ENCODE results near the gene ZNF45. TPM values are rescaled to one million over a fixed set of nuclear protein-coding genes. Genes with fewer than 3 reads are reported as not detected.
"Not testable (repeated sequence)": the region's sequence is repeated elsewhere in the genome, so short reads cannot be mapped to it uniquely, and the experiment has no call there.

Gene ZNF45
- total and polyA plus RNA-seq, 12 donors = 5.8 to 22.4 (median 15.5) TPM

- intact Hi-C loops (cut with DNase I) = no loop called here
- Histone ChIP-seq H3K9me3 (replicated peaks in 1 of 3) (peaks cover 5 to 74% (median 16%) of the 10 kb centered on the region in 3 donors), H3K27ac (no peak overlapping the region), H3K27me3 (no peaks in the 10 kb centered on the region), H3K4me1 (replicated peaks in 1 of 2) (no peaks in the 10 kb centered on the region), H3K36me3 (replicated peaks in 1 of 2) (no peaks in the 10 kb centered on the region), H3K4me3 (no peak overlapping the region)
- TF ChIP-seq POLR2A (IDR thresholded peaks at IDR 0.05) = no peak
- TF ChIP-seq, protein P1, sequence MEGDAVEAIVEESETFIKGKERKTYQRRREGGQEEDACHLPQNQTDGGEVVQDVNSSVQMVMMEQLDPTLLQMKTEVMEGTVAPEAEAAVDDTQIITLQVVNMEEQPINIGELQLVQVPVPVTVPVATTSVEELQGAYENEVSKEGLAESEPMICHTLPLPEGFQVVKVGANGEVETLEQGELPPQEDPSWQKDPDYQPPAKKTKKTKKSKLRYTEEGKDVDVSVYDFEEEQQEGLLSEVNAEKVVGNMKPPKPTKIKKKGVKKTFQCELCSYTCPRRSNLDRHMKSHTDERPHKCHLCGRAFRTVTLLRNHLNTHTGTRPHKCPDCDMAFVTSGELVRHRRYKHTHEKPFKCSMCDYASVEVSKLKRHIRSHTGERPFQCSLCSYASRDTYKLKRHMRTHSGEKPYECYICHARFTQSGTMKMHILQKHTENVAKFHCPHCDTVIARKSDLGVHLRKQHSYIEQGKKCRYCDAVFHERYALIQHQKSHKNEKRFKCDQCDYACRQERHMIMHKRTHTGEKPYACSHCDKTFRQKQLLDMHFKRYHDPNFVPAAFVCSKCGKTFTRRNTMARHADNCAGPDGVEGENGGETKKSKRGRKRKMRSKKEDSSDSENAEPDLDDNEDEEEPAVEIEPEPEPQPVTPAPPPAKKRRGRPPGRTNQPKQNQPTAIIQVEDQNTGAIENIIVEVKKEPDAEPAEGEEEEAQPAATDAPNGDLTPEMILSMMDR (IDR thresholded peaks at IDR 0.05) = no peak
- DNase-seq = no peak
- 82 to 92% (median 89%) methylated on average over 5 of the region's 5 CpGs for WGBS, 4 donors
Measured at GRCh38 chr19:43880483-43880882, 54.6 kb downstream of the ZNF45 start.

DNA sequence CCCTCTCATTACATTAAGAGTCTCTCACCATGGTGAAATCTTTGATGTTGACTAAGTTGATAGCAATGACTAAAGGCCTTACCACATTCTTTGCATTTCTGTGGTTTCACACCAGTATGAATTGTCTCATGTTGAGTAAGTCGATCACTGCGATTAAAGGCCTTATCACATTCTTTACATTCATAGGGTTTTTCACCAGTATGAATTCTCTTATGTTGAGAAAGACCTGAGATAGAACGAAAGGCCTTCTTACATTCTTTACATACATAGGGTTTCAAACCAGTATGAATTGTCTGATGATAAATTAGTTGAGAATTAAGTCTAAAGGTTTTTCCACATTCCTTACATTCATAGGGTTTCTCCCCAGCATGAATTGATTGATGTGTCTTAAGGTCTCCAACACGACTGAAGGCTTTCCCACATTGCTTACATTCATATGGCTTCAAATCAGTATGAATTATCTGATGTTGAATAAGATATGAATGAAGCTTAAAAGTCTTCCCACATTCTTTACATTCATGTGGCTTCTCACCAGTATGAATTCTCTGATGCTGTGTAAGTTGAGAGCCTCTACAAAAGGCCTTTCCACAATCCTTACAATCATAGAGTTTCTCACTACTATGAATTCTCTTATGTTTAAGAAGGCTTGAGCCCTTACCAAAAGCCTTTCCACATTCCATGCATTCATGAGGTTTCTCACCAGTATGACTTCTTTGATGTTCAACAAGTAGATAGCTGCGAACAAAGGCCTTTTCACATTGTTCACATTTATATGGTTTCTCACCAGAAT, 62.3 kb downstream of the ZNF45 start:
- H3K27me3 ChIP-seq = no peaks in the 10 kb centered on the region
- peaks cover 3 to 86% (median 60%) of the 10 kb centered on the region in 3 donors for H3K9me3 ChIP-seq (replicated peaks in 1 of 3)
- H3K4me3 ChIP-seq = no peak overlapping the region
- DNase-seq = no peak
- H3K36me3 ChIP-seq (replicated peaks in 1 of 2) = no peaks in the 10 kb centered on the region
- no peak overlapping the region for H3K27ac ChIP-seq
- intact Hi-C loops (cut with DNase I) = no loop called here
- H3K4me1 ChIP-seq (replicated peaks in 1 of 2) = no peaks in the 10 kb centered on the region
- 90 to 94% (median 92%) methylated on average over 5 of the region's 5 CpGs for WGBS, 4 donors
- TF ChIP-seq, protein P1 (IDR thresholded peaks at IDR 0.05) = no peak
- no peak for TF ChIP-seq POLR2A (IDR thresholded peaks at IDR 0.05)

DNA sequence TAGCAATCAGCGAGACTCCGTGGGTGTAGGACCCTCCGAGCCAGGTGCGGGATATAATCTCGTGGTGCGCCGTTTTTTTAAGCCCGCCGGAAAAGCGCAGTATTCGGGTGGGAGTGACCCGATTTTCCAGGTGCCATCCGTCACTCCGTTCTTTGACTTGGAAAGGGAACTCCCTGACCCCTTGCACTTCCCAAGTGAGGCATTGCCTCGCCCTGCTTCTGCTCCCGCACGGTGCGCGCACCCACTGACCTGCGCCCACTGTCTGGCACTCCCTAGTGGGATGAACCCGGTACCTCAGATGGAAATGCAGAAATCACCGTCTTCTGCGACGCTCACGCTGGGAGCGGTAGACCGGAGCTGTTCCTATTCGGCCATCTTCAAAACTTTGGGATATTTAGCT, 68.2 kb downstream of the ZNF45 start:
- H3K4me3 ChIP-seq; intact Hi-C loops (cut with DNase I); H3K27me3 ChIP-seq; H3K36me3 ChIP-seq (replicated peaks in 1 of 2); DNase-seq; H3K4me1 ChIP-seq (replicated peaks in 1 of 2); H3K27ac ChIP-seq: not testable (repeated sequence)
- peaks cover 3 to 63% (median 23%) of the 10 kb centered on the region in 3 donors for H3K9me3 ChIP-seq (replicated peaks in 1 of 3)
- 90 to 98% (median 96%) methylated on average over 17 to 28 of the region's 28 CpGs for WGBS, 4 donors

Small RNA genes within 50 kb of the gene (small RNA-seq; reads per million reads assigned to genes)
- gene AC006213.5 = 0 reads per million in 2 donors

Other genes starting within 250 kb of the ZNF45 start
- gene IRGC, start 219.2 kb downstream of the ZNF45 start, total RNA-seq = not detected
- gene IRGC, start 219.2 kb downstream of the ZNF45 start, polyA plus RNA-seq = not detected
- 10 to 100 TPM; 19.4 to 58.5 (median 34.4) TPM for gene SMG9, start 180.3 kb downstream of the ZNF45 start, total RNA-seq
- gene SMG9, start 180.3 kb downstream of the ZNF45 start, polyA plus RNA-seq = 10 to 100 TPM; 39.9 to 63.2 (median 51.6) TPM
- 1 to 10 TPM in 3 of 9 donors, under 1 TPM in 6; 0.22 to 2.9 (median 0.52) TPM for gene KCNN4, start 154.3 kb downstream of the ZNF45 start, total RNA-seq
- 10 to 100 TPM in 1 of 3 donors, 1 to 10 TPM in 1, under 1 TPM in 1; 0.48 to 13.0 (median 3.2) TPM for gene KCNN4, start 154.3 kb downstream of the ZNF45 start, polyA plus RNA-seq
- gene LYPD5, start 132.8 kb downstream of the ZNF45 start, total RNA-seq = 1 to 10 TPM in 5 of 9 donors, under 1 TPM in 3, not detected in 1; 0.35 to 3.0 (median 1.2) TPM
- gene LYPD5, start 132.8 kb downstream of the ZNF45 start, polyA plus RNA-seq = under 1 TPM; 0.32 to 0.55 (median 0.40) TPM
- 10 to 100 TPM in 4 of 9 donors, 1 to 10 TPM in 5; 2.8 to 24.1 (median 8.2) TPM for gene ZNF283, start 108.0 kb downstream of the ZNF45 start, total RNA-seq
- gene ZNF283, start 108.0 kb downstream of the ZNF45 start, polyA plus RNA-seq = 1 to 10 TPM; 2.4 to 5.5 (median 5.0) TPM
- gene ZNF404, start 51.3 kb downstream of the ZNF45 start, total RNA-seq = 1 to 10 TPM in 7 of 9 donors, under 1 TPM in 1, not detected in 1; 0.55 to 6.5 (median 2.3) TPM
- 10 to 100 TPM in 1 of 3 donors, 1 to 10 TPM in 2; 2.1 to 31.4 (median 7.0) TPM for gene ZNF404, start 51.3 kb downstream of the ZNF45 start, polyA plus RNA-seq
- gene ZNF221, start 15.9 kb upstream of the ZNF45 start, total RNA-seq = 10 to 100 TPM in 4 of 9 donors, 1 to 10 TPM in 5; 3.8 to 12.8 (median 9.2) TPM
- 1 to 10 TPM; 2.6 to 4.0 (median 3.1) TPM for gene ZNF221, start 15.9 kb upstream of the ZNF45 start, polyA plus RNA-seq
- gene ZNF155, start 48.9 kb upstream of the ZNF45 start, total RNA-seq = 10 to 100 TPM in 4 of 9 donors, 1 to 10 TPM in 5; 2.6 to 18.8 (median 9.9) TPM
- gene ZNF155, start 48.9 kb upstream of the ZNF45 start, polyA plus RNA-seq = 10 to 100 TPM; 10.9 to 13.0 (median 12.0) TPM
- gene ZNF230, start 67.7 kb upstream of the ZNF45 start, total RNA-seq = 1 to 10 TPM; 1.4 to 6.1 (median 4.5) TPM
- 1 to 10 TPM; 3.0 to 3.5 (median 3.2) TPM for gene ZNF230, start 67.7 kb upstream of the ZNF45 start, polyA plus RNA-seq
- gene ZNF222, start 90.1 kb upstream of the ZNF45 start, total RNA-seq = 10 to 100 TPM in 1 of 9 donors, 1 to 10 TPM in 8; 2.3 to 10.9 (median 4.5) TPM
- gene ZNF222, start 90.1 kb upstream of the ZNF45 start, polyA plus RNA-seq = 1 to 10 TPM; 4.1 to 7.8 (median 4.5) TPM
- gene ZNF223, start 116.8 kb upstream of the ZNF45 start, total RNA-seq = 10 to 100 TPM in 1 of 9 donors, 1 to 10 TPM in 8; 1.6 to 12.5 (median 6.2) TPM
- 1 to 10 TPM; 4.9 to 6.6 (median 4.9) TPM for gene ZNF223, start 116.8 kb upstream of the ZNF45 start, polyA plus RNA-seq
- 1 to 10 TPM; 1.8 to 4.3 (median 2.9) TPM for gene ZNF284, start 136.9 kb upstream of the ZNF45 start, total RNA-seq
- 1 to 10 TPM; 1.1 to 2.7 (median 2.0) TPM for gene ZNF284, start 136.9 kb upstream of the ZNF45 start, polyA plus RNA-seq
- gene ZNF224, start 159.1 kb upstream of the ZNF45 start, total RNA-seq = 10 to 100 TPM; 14.6 to 35.1 (median 29.8) TPM
- gene ZNF224, start 159.1 kb upstream of the ZNF45 start, polyA plus RNA-seq = 10 to 100 TPM; 14.5 to 44.6 (median 30.8) TPM
- 10 to 100 TPM in 1 of 9 donors, 1 to 10 TPM in 8; 3.3 to 10.3 (median 7.5) TPM for gene ZNF225, start 178.1 kb upstream of the ZNF45 start, total RNA-seq
- gene ZNF225, start 178.1 kb upstream of the ZNF45 start, polyA plus RNA-seq = 1 to 10 TPM; 2.5 to 5.3 (median 3.0) TPM
- 10 to 100 TPM in 8 of 9 donors, 1 to 10 TPM in 1; 5.9 to 19.4 (median 13.6) TPM for gene ZNF234, start 206.3 kb upstream of the ZNF45 start, total RNA-seq
- 10 to 100 TPM in 1 of 3 donors, 1 to 10 TPM in 2; 2.4 to 11.0 (median 5.1) TPM for gene ZNF234, start 206.3 kb upstream of the ZNF45 start, polyA plus RNA-seq
- gene ZNF226, start 229.8 kb upstream of the ZNF45 start, total RNA-seq = 10 to 100 TPM; 18.9 to 97.7 (median 47.0) TPM
- gene ZNF226, start 229.8 kb upstream of the ZNF45 start, polyA plus RNA-seq = 10 to 100 TPM; 21.9 to 70.2 (median 32.1) TPM

Measured in adrenal gland (tissue), 12 donors.